ENCODE data around the gene IQSEC2.

DNA sequence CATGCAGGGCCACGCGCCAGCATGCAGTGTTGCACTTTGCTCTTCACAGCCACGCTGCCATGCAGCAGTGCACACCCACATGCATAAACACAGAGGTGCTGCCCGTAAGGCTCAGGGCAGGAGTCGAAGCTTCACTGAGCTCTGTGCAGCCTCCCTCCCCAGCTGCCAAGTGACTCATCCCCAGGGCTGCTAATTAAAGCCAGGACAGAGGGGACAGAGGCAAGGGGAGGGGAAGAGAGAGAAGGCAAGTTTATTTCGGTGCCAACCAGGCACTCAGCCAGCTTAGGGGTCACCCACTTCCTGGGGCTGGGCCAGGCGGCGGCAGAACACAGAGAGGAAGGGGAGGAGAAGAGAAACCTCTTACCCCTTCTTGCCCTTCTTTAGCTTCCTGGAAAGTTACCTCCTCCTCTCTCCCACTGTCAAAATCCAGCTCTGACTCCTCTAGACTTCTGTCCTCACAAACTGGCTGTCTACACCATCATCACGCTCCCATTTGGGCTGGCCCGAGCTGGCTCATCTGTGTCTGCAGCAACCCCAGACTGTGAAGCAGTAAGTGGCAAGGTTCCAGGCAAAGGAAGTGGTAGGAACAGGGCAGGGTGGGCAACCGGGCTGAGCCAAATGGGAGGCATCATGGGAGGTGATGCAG, 6.2 kb upstream of the IQSEC2 start:
- TF ChIP-seq, protein P1, sequence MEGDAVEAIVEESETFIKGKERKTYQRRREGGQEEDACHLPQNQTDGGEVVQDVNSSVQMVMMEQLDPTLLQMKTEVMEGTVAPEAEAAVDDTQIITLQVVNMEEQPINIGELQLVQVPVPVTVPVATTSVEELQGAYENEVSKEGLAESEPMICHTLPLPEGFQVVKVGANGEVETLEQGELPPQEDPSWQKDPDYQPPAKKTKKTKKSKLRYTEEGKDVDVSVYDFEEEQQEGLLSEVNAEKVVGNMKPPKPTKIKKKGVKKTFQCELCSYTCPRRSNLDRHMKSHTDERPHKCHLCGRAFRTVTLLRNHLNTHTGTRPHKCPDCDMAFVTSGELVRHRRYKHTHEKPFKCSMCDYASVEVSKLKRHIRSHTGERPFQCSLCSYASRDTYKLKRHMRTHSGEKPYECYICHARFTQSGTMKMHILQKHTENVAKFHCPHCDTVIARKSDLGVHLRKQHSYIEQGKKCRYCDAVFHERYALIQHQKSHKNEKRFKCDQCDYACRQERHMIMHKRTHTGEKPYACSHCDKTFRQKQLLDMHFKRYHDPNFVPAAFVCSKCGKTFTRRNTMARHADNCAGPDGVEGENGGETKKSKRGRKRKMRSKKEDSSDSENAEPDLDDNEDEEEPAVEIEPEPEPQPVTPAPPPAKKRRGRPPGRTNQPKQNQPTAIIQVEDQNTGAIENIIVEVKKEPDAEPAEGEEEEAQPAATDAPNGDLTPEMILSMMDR (IDR thresholded peaks at IDR 0.05; ENCODE audit: poor library complexity): no peak
- TF ChIP-seq EZH2 (IDR thresholded peaks at IDR 0.05; ENCODE audit: borderline replicate concordance): no peak
- no peak for TF ChIP-seq EZH2phosphoT487 (IDR thresholded peaks at IDR 0.05; ENCODE audit: low read depth, severe bottlenecking, unreplicated experiment)

Measured in hepatocyte (in vitro differentiated cells).